ENCODE results near the gene PRR15.

DNA sequence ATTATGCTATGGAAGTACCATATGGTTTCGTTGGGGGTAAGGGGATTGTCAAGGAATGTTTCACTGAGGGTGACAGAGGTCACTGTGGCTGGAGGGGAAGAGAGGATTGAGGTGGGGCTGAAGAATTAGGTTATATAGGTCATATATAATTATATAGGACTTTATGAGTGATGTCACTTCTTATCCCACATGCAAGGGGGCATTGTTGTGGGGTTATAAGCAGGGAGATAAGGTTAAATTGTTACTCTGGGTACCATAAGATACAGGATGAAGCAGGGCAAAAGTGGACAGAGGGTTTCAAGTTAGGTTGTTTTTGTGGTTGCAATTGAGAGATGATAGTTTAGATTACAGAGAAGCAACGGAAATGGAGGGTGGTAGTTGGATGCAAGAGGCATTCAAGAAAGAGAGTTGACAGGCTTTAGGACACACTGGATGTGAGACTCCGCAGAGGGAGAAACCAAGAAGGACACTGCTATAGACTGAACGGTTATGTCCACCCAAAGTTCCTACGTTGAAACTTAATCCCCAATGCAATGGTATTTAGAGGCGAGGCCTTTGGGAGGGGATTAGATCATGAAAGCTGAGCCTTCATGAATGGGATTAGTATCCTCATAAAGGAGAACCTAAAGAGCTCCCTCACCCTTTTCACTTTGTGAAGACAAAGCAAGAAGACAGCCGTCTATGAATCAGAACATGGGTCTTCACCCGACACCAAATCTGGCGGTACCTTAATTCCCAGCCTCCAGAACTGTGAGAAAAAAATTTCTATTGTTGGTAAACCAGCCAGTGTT is 7.0 kb upstream of the PRR15 start:
- TF ChIP-seq, protein P1, sequence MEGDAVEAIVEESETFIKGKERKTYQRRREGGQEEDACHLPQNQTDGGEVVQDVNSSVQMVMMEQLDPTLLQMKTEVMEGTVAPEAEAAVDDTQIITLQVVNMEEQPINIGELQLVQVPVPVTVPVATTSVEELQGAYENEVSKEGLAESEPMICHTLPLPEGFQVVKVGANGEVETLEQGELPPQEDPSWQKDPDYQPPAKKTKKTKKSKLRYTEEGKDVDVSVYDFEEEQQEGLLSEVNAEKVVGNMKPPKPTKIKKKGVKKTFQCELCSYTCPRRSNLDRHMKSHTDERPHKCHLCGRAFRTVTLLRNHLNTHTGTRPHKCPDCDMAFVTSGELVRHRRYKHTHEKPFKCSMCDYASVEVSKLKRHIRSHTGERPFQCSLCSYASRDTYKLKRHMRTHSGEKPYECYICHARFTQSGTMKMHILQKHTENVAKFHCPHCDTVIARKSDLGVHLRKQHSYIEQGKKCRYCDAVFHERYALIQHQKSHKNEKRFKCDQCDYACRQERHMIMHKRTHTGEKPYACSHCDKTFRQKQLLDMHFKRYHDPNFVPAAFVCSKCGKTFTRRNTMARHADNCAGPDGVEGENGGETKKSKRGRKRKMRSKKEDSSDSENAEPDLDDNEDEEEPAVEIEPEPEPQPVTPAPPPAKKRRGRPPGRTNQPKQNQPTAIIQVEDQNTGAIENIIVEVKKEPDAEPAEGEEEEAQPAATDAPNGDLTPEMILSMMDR (IDR thresholded peaks at IDR 0.05 in 2 of 3, conservative IDR thresholded peaks at IDR 0.05 in 1 of 3; ENCODE audit: borderline replicate concordance in 1 of 3, insufficient read depth in 1 of 3, low read depth in 2 of 3, low read length in 2 of 3): peak; percentile 8 to 38 (median 18); a peak in 2 of 6 replicates
- no peak for TF ChIP-seq POLR2A (IDR thresholded peaks at IDR 0.05; ENCODE audit: borderline replicate concordance, extremely low read depth, insufficient read depth, insufficient read length)
- no peak for TF ChIP-seq SIN3A (IDR thresholded peaks at IDR 0.05; ENCODE audit: low read depth)
- no peak for TF ChIP-seq JUND (IDR thresholded peaks at IDR 0.05)
- no peak for TF ChIP-seq EZH2 (IDR thresholded peaks at IDR 0.05)
- TF ChIP-seq, protein P2, sequence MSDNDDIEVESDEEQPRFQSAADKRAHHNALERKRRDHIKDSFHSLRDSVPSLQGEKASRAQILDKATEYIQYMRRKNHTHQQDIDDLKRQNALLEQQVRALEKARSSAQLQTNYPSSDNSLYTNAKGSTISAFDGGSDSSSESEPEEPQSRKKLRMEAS (IDR thresholded peaks at IDR 0.05): no peak
- no peak for TF ChIP-seq CBX3 (IDR thresholded peaks at IDR 0.05; ENCODE audit: low read depth)
- TF ChIP-seq, protein P3, sequence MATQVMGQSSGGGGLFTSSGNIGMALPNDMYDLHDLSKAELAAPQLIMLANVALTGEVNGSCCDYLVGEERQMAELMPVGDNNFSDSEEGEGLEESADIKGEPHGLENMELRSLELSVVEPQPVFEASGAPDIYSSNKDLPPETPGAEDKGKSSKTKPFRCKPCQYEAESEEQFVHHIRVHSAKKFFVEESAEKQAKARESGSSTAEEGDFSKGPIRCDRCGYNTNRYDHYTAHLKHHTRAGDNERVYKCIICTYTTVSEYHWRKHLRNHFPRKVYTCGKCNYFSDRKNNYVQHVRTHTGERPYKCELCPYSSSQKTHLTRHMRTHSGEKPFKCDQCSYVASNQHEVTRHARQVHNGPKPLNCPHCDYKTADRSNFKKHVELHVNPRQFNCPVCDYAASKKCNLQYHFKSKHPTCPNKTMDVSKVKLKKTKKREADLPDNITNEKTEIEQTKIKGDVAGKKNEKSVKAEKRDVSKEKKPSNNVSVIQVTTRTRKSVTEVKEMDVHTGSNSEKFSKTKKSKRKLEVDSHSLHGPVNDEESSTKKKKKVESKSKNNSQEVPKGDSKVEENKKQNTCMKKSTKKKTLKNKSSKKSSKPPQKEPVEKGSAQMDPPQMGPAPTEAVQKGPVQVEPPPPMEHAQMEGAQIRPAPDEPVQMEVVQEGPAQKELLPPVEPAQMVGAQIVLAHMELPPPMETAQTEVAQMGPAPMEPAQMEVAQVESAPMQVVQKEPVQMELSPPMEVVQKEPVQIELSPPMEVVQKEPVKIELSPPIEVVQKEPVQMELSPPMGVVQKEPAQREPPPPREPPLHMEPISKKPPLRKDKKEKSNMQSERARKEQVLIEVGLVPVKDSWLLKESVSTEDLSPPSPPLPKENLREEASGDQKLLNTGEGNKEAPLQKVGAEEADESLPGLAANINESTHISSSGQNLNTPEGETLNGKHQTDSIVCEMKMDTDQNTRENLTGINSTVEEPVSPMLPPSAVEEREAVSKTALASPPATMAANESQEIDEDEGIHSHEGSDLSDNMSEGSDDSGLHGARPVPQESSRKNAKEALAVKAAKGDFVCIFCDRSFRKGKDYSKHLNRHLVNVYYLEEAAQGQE (IDR thresholded peaks at IDR 0.05; ENCODE audit: low read depth): no peak
- no peak for TF ChIP-seq ZFX (IDR thresholded peaks at IDR 0.05)
- no peak for TF ChIP-seq POLR2AphosphoS5 (IDR thresholded peaks at IDR 0.05; ENCODE audit: low read depth, low read length)
- TF ChIP-seq YY1 (IDR thresholded peaks at IDR 0.05; ENCODE audit: extremely low read depth, insufficient replicate concordance, low read depth, low read length): no peak
- no peak for TF ChIP-seq CEBPB (IDR thresholded peaks at IDR 0.05; ENCODE audit: low read depth)
- TF ChIP-seq, protein P4, sequence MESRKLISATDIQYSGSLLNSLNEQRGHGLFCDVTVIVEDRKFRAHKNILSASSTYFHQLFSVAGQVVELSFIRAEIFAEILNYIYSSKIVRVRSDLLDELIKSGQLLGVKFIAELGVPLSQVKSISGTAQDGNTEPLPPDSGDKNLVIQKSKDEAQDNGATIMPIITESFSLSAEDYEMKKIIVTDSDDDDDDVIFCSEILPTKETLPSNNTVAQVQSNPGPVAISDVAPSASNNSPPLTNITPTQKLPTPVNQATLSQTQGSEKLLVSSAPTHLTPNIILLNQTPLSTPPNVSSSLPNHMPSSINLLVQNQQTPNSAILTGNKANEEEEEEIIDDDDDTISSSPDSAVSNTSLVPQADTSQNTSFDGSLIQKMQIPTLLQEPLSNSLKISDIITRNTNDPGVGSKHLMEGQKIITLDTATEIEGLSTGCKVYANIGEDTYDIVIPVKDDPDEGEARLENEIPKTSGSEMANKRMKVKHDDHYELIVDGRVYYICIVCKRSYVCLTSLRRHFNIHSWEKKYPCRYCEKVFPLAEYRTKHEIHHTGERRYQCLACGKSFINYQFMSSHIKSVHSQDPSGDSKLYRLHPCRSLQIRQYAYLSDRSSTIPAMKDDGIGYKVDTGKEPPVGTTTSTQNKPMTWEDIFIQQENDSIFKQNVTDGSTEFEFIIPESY (IDR thresholded peaks at IDR 0.05; ENCODE audit: extremely low read depth, insufficient replicate concordance, low read length): no peak
- TF ChIP-seq, protein P5, sequence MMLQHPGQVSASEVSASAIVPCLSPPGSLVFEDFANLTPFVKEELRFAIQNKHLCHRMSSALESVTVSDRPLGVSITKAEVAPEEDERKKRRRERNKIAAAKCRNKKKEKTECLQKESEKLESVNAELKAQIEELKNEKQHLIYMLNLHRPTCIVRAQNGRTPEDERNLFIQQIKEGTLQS (IDR thresholded peaks at IDR 0.05): no peak
